Activated T-cell treated with anti-CD3 and anti-CD28 coated beads, Interleukin-2, amount 50 U/mL, for 4 hours (primary cell): ENCODE measurements around the gene CAMTA1. TPM values are rescaled to one million over a fixed set of nuclear protein-coding genes. Genes with fewer than 3 reads are reported as not detected.
A peak's percentile ranks its signal among the peaks of the same experiment; 100 is the strongest.

Experiments used
- ATAC-seq, 2 donors: fragments of 200-7000 bp; cut with Tn5 transposase; one replicate each; pipeline ENCODE4 v1.10.0; 2021
- DNase-seq: peaks from one replicate; pipeline ENCODE4 v3.0.0-alpha.2; 2020
- H3K27me3 Mint-ChIP-seq: one replicate; pipeline ENCODE4 v1.8.0; 2021; ENCODE audit warnings: low read depth, mixed read lengths
- H3K36me3 Mint-ChIP-seq: one replicate; pipeline ENCODE4 v1.8.0; 2022; ENCODE audit warnings: mixed read lengths; ENCODE audit not compliant: insufficient read depth
- H3K4me1 Mint-ChIP-seq: one replicate; pipeline ENCODE4 v1.8.0; 2021; ENCODE audit warnings: low read depth, mixed read lengths
- H3K4me3 Mint-ChIP-seq: one replicate; pipeline ENCODE4 v1.8.0; 2021; ENCODE audit warnings: mild to moderate bottlenecking, moderate library complexity, mixed read lengths
- H3K9me3 Mint-ChIP-seq: one replicate; pipeline ENCODE4 v1.8.0; 2021; ENCODE audit warnings: mixed read lengths
- total RNA-seq, 3 donors: library from RNA; stranded (reverse); gene quantifications; one replicate each; pipeline ENCODE4 v1.2.1, GENCODE V29; 2021

Gene CAMTA1
- total RNA-seq, 3 donors from 2014 or later = 47.5 to 50.3 (median 47.7) TPM

DNA sequence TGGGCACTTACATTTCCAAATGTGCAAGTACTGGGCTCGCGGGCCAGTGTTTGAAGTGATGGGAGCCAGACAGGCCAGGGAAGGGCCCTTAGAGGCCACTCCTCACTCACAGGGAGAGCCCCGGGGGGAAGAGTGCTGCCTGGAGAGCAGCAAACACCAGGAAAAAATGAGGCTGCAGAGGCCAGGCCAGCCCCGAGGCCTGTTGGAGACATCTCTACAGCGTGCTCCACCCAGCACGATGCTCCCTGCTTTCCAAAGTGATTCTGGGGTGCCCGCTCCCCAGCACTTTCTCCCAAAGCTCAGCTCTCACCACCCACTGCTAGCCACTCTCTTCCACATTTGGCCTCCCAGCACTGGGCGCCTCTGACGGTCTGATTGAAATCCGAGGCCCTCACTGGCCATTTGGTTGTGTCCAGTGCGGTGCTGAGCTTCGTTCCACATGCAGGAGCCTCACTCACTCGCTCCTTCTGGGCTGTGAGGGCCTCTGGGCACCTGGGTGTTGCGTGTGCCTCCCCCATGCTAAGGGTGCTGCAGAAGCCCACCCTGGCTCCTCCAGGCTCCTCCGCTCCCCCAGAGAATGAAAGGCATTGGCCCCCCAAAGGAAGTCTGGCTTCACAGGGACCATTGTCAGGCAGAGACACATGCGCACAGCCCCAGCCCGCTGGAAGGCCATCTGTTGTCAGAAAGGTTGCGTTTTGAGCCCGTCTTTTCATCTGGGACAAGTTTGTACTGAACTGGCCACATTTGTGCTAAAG is 600.4 kb downstream of the CAMTA1 start:
- Mint-ChIP-seq H3K4me3 (no peak overlapping the region), H3K9me3 (no peaks in the 10 kb centered on the region), H3K36me3 (no peaks in the 10 kb centered on the region), H3K4me1 (no peaks in the 10 kb centered on the region), H3K27me3 (no peaks in the 10 kb centered on the region)
- ATAC-seq (no peak), DNase-seq (no peak)

GRCh38 chr1:7386226-7387052 is 601.2 kb downstream of the CAMTA1 start:
- Mint-ChIP-seq H3K4me1 (no peaks in the 10 kb centered on the region), H3K36me3 (no peaks in the 10 kb centered on the region), H3K9me3 (no peaks in the 10 kb centered on the region), H3K4me3 (no peak overlapping the region), H3K27me3 (no peaks in the 10 kb centered on the region)
- DNase-seq (no peak), ATAC-seq (no peak)

GRCh38 chr1:7387053-7387927 is 602.0 kb downstream of the CAMTA1 start:
- no peaks in the 10 kb centered on the region for H3K36me3 Mint-ChIP-seq
- H3K4me3 Mint-ChIP-seq = no peak overlapping the region
- DNase-seq (no peak), ATAC-seq (no peak)
- no peaks in the 10 kb centered on the region for H3K4me1 Mint-ChIP-seq
- no peaks in the 10 kb centered on the region for H3K27me3 Mint-ChIP-seq
- H3K9me3 Mint-ChIP-seq = no peaks in the 10 kb centered on the region

DNA sequence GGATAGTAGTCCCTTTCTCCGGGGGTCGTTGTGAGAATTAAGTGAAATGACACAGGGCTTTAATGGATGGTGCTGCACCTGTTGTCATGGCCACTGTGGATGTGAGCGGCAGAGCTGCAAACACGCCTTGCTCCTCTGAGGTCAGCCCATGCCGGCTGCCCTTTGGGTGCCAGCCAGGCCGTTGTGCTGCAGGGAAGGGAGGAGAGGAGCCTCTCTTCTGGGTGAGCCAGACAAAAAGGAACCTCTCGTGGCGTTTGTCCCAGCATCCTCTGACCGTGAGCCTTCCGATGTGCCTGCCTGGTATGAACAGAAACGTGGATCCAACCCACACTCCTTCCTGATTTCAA is 602.9 kb downstream of the CAMTA1 start:
- Mint-ChIP-seq H3K4me3 (no peak overlapping the region), H3K9me3 (no peaks in the 10 kb centered on the region), H3K36me3 (no peaks in the 10 kb centered on the region), H3K4me1 (no peaks in the 10 kb centered on the region), H3K27me3 (no peaks in the 10 kb centered on the region)
- DNase-seq (no peak), ATAC-seq (no peak)

DNA sequence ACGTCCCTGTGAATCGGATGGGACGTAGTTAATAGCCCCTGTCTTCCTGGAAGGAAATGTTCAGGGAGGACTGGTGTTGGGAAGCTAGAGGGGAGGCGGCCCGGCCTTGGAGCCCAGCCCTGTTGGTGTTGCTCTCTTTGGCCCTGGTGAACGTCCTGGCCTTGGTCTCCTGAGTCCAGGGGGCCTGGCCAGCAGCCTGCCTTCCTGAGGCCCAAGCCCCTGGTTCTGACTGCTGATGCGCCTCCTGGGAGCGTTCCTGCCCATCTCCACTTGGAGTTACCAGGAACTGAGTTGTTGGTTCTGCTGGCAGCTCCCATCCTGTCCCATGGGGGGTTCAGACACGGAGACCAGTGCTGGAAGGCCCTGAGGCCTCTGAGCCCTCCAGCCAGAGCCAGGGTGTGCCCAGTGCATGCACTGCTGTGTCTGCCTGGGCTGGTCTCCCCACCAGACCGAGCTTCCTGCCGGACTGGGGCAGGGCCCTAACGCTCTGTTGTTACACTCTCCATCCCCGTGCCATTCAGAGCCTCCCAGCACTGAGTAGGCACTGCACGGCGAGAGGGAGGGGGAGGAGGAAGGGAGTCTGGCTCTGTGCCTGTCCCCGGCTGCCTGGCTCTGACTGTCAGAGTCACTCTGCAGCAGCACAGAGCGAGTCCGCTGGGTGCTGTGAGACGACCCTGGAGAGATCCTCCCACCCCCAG is 603.4 kb downstream of the CAMTA1 start:
- Mint-ChIP-seq H3K36me3 (no peaks in the 10 kb centered on the region), H3K4me1 (no peaks in the 10 kb centered on the region), H3K4me3 (no peak overlapping the region), H3K9me3 (no peaks in the 10 kb centered on the region), H3K27me3 (no peaks in the 10 kb centered on the region)
- ATAC-seq = peak in 1 of 2 donors; percentile 27
- DNase-seq = no peak

GRCh38 chr1:7389201-7389905 is 604.1 kb downstream of the CAMTA1 start:
- no peak for ATAC-seq
- no peaks in the 10 kb centered on the region for H3K27me3 Mint-ChIP-seq
- no peak for DNase-seq
- no peak overlapping the region for H3K4me3 Mint-ChIP-seq
- no peaks in the 10 kb centered on the region for H3K36me3 Mint-ChIP-seq
- H3K4me1 Mint-ChIP-seq = no peaks in the 10 kb centered on the region
- H3K9me3 Mint-ChIP-seq = no peaks in the 10 kb centered on the region

DNA sequence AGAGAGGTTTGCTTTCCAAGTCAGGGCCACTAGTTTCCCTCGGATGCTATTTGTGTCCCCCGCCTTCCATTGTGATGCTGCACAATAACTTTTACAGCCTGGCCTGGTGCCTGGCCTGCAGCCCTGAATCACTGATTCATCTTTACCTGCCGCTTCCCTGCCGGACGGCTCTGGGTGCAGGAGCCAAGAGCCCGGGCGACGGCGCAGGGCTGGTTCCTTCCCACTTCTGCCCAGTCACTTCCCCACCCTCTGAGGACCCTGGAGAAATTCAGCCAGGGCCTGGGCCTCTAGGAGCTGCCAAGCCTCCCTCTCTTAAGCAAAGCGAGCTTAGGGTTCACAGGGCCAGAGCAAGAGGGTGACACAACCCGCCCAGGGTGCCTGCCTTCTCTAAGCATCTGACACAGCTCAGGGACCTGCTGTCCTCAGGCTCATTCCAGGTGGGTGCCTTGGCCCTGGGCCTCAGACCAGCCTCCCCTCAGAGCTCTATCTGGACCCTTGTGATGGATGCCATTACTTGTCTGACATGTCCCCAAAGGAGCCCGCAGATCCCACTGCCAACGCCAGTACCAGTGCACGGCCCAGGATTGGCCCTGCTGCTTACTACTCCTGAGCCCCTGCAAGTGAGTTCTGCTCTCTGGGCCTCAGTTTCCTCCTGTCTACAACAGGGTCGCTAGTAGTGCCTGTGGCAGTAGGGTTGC is 604.8 kb downstream of the CAMTA1 start:
- Mint-ChIP-seq H3K4me3 (no peak overlapping the region), H3K27me3 (no peaks in the 10 kb centered on the region), H3K9me3 (peaks cover under 1% of the 10 kb centered on the region), H3K4me1 (no peaks in the 10 kb centered on the region), H3K36me3 (no peaks in the 10 kb centered on the region)
- ATAC-seq (no peak), DNase-seq (no peak)

DNA sequence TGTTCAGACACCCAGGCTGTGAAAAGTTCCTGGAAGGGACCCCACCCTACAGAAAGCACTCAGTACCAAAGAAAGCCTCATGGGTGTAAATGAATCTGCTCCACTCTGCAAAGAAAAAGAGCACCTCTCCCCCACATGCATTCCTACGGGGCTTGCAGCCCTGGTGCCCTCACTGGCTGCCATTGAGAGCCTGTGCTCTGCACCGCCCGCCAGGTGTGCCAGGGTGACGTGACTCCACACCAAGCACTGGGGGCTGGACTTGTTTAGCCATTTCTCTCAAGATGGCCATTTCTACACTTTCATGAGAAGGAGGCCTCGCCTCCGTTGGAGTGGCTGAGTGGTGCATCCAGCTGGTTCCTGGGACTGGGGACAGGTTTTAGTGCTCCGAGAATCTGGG is 605.3 kb downstream of the CAMTA1 start:
- no peaks in the 10 kb centered on the region for H3K4me1 Mint-ChIP-seq
- no peaks in the 10 kb centered on the region for H3K36me3 Mint-ChIP-seq
- no peak overlapping the region for H3K4me3 Mint-ChIP-seq
- DNase-seq = no peak
- H3K9me3 Mint-ChIP-seq = peaks cover 6% of the 10 kb centered on the region
- no peak for ATAC-seq
- peaks cover 2% of the 10 kb centered on the region for H3K27me3 Mint-ChIP-seq

DNA sequence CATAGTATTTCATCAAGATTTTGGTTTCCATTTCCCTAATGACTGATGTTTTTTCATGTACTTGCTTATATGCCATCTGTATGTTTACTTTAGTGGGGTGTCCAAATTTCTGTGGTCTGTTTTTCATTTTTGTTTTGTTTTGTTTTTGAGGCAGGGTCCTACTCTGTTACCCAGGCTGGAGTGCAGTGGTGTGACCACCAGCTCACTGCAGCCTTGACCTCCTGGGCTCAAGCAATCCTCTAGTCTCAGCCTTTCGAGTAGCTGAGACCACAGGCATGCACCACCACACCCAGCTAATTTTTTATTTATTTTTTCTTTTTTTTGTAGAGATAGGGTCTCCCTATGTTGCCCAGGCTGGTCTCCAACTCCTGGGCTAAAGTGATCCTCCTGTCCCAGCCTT is 607.9 kb downstream of the CAMTA1 start:
- DNase-seq (no peak), ATAC-seq (no peak)
- no peaks in the 10 kb centered on the region for H3K36me3 Mint-ChIP-seq
- H3K27me3 Mint-ChIP-seq = peaks cover 13% of the 10 kb centered on the region
- peaks cover 16% of the 10 kb centered on the region for H3K9me3 Mint-ChIP-seq
- no peak overlapping the region for H3K4me3 Mint-ChIP-seq
- no peaks in the 10 kb centered on the region for H3K4me1 Mint-ChIP-seq

GRCh38 chr1:7395251-7395650 is 610.0 kb downstream of the CAMTA1 start:
- DNase-seq (no peak), ATAC-seq (no peak)

DNA sequence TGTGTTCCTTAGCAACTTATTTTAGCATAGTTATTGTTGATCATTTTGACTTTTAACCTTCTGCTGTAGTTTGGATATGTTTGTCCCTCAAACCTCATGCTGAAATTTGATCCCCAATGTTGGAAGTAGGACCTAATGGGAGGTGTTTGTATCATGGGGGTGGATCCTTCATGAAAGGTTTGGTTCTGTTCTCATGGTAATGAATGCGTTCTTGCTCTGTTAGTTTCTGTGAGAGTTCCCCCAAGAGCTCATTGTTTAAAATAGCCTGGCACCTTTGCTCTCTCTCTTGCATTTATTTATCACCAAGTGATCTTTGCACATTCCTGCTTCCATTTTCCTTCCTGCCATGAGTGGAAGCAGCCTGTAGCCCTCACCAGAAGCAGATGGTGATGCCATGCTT is 613.7 kb downstream of the CAMTA1 start:
- no peak overlapping the region for H3K4me3 Mint-ChIP-seq

More at GRCh38 chr1:7395251-7395650, 610.0 kb downstream of the CAMTA1 start:
- Mint-ChIP-seq H3K9me3 (peaks cover 28% of the 10 kb centered on the region), H3K27me3 (peaks cover 16% of the 10 kb centered on the region), H3K4me3 (no peak overlapping the region), H3K36me3 (no peaks in the 10 kb centered on the region), H3K4me1 (no peaks in the 10 kb centered on the region)

DNA sequence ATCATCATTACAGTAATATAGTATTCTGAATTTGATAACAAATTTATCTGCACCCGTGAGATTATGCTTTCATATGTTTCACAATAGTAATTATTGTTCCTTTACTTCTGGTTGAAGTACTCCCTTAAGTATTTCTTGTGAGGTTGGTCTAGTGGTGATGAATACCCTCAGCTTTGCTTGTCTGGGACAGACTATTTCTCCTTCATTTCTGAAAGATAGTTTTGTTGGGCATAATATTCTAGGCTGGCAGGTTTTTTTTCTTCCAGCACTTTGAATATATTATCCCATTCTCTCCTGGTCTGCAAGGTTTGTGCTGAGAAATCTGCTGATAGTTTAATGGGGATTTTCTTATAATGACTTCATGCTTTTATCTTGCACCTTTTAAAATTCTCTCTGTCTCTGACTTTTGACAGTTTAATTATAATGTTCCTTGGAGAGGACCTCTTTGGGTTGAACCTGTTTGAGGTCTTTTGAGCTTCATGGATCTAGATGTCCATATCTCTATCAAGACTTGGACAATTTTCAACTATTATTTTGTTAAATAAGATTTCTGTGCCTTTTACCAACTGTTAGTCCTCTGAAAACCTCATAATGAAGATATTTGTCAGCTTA is 614.4 kb downstream of the CAMTA1 start:
- ATAC-seq (no peak), DNase-seq (no peak)
- H3K9me3 Mint-ChIP-seq = peaks cover 31% of the 10 kb centered on the region
- H3K36me3 Mint-ChIP-seq = no peaks in the 10 kb centered on the region
- no peak overlapping the region for H3K4me3 Mint-ChIP-seq
- H3K27me3 Mint-ChIP-seq = peaks cover 21% of the 10 kb centered on the region
- no peaks in the 10 kb centered on the region for H3K4me1 Mint-ChIP-seq

More for the DNA sequence above, 613.7 kb downstream of the CAMTA1 start:
- ATAC-seq (no peak), DNase-seq (no peak)
- Mint-ChIP-seq H3K27me3 (peaks cover 21% of the 10 kb centered on the region), H3K9me3 (peaks cover 31% of the 10 kb centered on the region), H3K4me1 (no peaks in the 10 kb centered on the region), H3K36me3 (no peaks in the 10 kb centered on the region)

DNA sequence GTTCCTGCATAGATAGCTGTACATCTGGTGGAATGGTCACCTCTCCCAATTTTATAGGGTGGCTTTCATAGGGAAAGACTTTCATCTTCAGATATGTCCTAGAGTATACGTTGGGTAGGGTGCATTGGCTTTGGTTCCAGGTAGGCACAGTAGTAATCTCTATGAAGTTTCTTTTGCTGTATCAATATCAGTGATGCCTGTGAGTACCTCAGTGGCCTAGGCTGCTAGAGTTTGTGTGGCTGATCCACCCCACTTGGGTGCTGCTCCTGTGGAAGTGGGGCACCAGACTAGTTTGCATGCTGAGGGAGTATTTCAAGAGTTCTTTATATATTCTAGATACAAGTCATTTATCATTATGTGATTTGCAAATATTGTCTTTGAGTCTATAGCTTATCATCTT is 615.3 kb downstream of the CAMTA1 start:
- DNase-seq = no peak
- no peaks in the 10 kb centered on the region for H3K4me1 Mint-ChIP-seq
- H3K36me3 Mint-ChIP-seq = no peaks in the 10 kb centered on the region
- peaks cover 19% of the 10 kb centered on the region for H3K27me3 Mint-ChIP-seq
- no peak for ATAC-seq
- no peak overlapping the region for H3K4me3 Mint-ChIP-seq
- H3K9me3 Mint-ChIP-seq = peaks cover 26% of the 10 kb centered on the region
